ENCODE data around the gene CRBN.

The CRBN gene

DNA sequence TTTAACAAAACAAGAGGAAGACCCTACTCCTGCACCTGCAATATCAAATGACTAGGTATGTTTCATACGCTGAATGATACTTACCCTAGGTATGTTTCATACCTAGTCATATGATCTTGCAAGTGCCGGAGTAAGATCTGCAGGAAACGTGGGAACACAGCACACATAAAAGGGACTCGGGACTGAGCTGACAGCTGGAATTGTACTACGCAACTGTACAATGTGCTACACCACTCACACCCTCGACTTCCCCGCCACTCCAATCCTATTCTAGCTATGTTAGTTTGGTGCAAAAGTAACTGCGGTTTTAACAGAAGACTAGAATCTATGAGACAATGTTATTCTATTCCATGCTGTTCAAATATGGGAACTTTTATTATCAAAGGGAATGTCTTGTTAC lies 22.0 kb downstream of the CRBN start:
- no peak for TF ChIP-seq ZBTB7A (IDR thresholded peaks at IDR 0.05; ENCODE audit: low read depth)
- TF ChIP-seq CREB1 (IDR thresholded peaks at IDR 0.05; ENCODE audit: low read depth), result no peak
- TF ChIP-seq YY1 (IDR thresholded peaks at IDR 0.05; ENCODE audit: low read depth), result no peak
- no peak for TF ChIP-seq TCF12 (IDR thresholded peaks at IDR 0.05; ENCODE audit: low read depth)
- TF ChIP-seq, protein P1, sequence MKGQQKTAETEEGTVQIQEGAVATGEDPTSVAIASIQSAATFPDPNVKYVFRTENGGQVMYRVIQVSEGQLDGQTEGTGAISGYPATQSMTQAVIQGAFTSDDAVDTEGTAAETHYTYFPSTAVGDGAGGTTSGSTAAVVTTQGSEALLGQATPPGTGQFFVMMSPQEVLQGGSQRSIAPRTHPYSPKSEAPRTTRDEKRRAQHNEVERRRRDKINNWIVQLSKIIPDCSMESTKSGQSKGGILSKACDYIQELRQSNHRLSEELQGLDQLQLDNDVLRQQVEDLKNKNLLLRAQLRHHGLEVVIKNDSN (IDR thresholded peaks at IDR 0.05), result no peak
- no peak for TF ChIP-seq EGR1 (IDR thresholded peaks at IDR 0.05)
- TF ChIP-seq REST (IDR thresholded peaks at IDR 0.05; ENCODE audit: low read depth), result no peak
- TF ChIP-seq NFIC (IDR thresholded peaks at IDR 0.05), result no peak
- TF ChIP-seq RAD21 (IDR thresholded peaks at IDR 0.05; ENCODE audit: low read depth), result no peak
- no peak for TF ChIP-seq FOXM1 (IDR thresholded peaks at IDR 0.05; ENCODE audit: borderline replicate concordance, low read depth)
- TF ChIP-seq TAF1 (IDR thresholded peaks at IDR 0.05; ENCODE audit: low read depth), result no peak
- no peak for TF ChIP-seq TEAD4 (IDR thresholded peaks at IDR 0.05)
- TF ChIP-seq MAX (IDR thresholded peaks at IDR 0.05), result no peak
- no peak for TF ChIP-seq CEBPB (IDR thresholded peaks at IDR 0.05)
- no peak for TF ChIP-seq EP300 (IDR thresholded peaks at IDR 0.05; ENCODE audit: borderline replicate concordance)

DNA sequence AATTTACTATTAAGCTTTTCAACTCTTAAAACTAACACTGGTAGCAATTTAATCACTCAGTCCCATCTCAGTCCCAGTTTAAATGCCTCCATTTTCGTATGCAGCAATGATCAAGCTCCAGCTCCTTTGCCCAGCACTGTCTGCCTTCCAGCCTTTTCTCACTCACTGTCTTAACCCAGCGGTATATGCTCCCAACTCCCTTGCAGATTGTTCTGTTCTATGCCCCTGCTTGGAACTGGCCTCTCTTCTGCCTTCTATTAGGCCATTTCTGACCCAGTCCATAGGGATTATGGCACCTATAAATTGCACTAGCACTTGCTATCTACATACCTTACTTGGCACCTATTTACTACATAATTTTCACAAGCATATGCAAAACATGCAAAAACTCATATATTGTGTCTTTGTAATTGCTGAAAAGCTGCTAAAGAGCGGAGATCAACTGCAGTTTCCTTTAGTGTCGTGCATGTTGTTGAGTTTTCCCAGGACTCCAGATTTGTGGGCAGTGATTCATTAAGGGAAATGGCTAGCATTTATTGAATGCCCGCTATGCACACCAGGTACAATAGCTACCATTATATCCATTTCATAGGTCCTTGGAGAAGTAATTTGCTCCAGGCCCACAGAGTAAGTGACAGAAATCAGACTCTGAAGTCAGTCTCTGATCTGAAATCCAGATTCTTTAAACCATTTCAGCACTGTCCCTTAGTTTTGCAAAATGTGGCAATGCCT lies 24.4 kb downstream of the CRBN start:
- TF ChIP-seq EGR1 (IDR thresholded peaks at IDR 0.05) (no peak), ZBTB7A (IDR thresholded peaks at IDR 0.05; ENCODE audit: low read depth) (no peak), CREB1 (IDR thresholded peaks at IDR 0.05; ENCODE audit: low read depth) (no peak), NFIC (IDR thresholded peaks at IDR 0.05) (no peak), YY1 (IDR thresholded peaks at IDR 0.05; ENCODE audit: low read depth) (no peak), FOXM1 (IDR thresholded peaks at IDR 0.05; ENCODE audit: borderline replicate concordance, low read depth) (no peak), EP300 (IDR thresholded peaks at IDR 0.05; ENCODE audit: borderline replicate concordance) (no peak), RAD21 (IDR thresholded peaks at IDR 0.05; ENCODE audit: low read depth) (no peak), CEBPB (IDR thresholded peaks at IDR 0.05) (no peak), MAX (IDR thresholded peaks at IDR 0.05) (no peak)
- TF ChIP-seq, protein P1 (IDR thresholded peaks at IDR 0.05), result no peak

GRCh38 chr3:3151513-3151912 lies 28.0 kb downstream of the CRBN start:
- no peak for TF ChIP-seq YY1 (IDR thresholded peaks at IDR 0.05; ENCODE audit: low read depth)
- TF ChIP-seq RAD21 (IDR thresholded peaks at IDR 0.05; ENCODE audit: low read depth), result no peak
- TF ChIP-seq REST (IDR thresholded peaks at IDR 0.05; ENCODE audit: low read depth), result no peak
- TF ChIP-seq EGR1 (IDR thresholded peaks at IDR 0.05), result no peak
- no peak for TF ChIP-seq TEAD4 (IDR thresholded peaks at IDR 0.05)
- TF ChIP-seq CREB1 (IDR thresholded peaks at IDR 0.05; ENCODE audit: low read depth), result no peak
- no peak for TF ChIP-seq NFIC (IDR thresholded peaks at IDR 0.05)
- TF ChIP-seq TAF1 (IDR thresholded peaks at IDR 0.05; ENCODE audit: low read depth), result no peak
- no peak for TF ChIP-seq EP300 (IDR thresholded peaks at IDR 0.05; ENCODE audit: borderline replicate concordance)
- no peak for TF ChIP-seq FOXM1 (IDR thresholded peaks at IDR 0.05; ENCODE audit: borderline replicate concordance, low read depth)
- TF ChIP-seq TCF12 (IDR thresholded peaks at IDR 0.05; ENCODE audit: low read depth), result no peak
- no peak for TF ChIP-seq CEBPB (IDR thresholded peaks at IDR 0.05)
- TF ChIP-seq ZBTB7A (IDR thresholded peaks at IDR 0.05; ENCODE audit: low read depth), result no peak
- no peak for TF ChIP-seq MAX (IDR thresholded peaks at IDR 0.05)

DNA sequence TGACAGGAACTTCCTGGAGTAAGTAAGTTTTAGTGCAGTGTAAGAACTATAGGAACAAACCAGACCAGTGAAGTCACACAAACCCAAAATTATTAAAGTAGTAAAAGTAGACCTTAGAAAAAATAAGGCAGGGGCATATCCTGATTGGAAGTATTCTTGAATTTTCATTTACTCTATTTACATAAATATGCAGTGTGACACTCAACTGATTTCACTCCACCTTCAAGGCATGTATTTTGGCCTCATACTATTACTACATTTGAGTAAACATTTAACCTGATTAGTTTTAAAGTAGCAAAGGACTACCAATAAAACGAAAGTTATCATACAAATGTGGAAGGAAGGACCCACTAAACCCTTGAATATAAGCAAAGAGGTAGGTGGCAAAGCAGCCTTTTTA lies 29.9 kb downstream of the CRBN start:
- no peak for TF ChIP-seq CEBPB (IDR thresholded peaks at IDR 0.05)
- TF ChIP-seq, protein P1 (IDR thresholded peaks at IDR 0.05), result no peak
- TF ChIP-seq YY1 (IDR thresholded peaks at IDR 0.05; ENCODE audit: low read depth), result no peak
- no peak for TF ChIP-seq REST (IDR thresholded peaks at IDR 0.05; ENCODE audit: low read depth)
- no peak for TF ChIP-seq FOXM1 (IDR thresholded peaks at IDR 0.05; ENCODE audit: borderline replicate concordance, low read depth)
- no peak for TF ChIP-seq TEAD4 (IDR thresholded peaks at IDR 0.05)
